ENCODE results near the gene PDGFD.

PDGFD gene

DNA sequence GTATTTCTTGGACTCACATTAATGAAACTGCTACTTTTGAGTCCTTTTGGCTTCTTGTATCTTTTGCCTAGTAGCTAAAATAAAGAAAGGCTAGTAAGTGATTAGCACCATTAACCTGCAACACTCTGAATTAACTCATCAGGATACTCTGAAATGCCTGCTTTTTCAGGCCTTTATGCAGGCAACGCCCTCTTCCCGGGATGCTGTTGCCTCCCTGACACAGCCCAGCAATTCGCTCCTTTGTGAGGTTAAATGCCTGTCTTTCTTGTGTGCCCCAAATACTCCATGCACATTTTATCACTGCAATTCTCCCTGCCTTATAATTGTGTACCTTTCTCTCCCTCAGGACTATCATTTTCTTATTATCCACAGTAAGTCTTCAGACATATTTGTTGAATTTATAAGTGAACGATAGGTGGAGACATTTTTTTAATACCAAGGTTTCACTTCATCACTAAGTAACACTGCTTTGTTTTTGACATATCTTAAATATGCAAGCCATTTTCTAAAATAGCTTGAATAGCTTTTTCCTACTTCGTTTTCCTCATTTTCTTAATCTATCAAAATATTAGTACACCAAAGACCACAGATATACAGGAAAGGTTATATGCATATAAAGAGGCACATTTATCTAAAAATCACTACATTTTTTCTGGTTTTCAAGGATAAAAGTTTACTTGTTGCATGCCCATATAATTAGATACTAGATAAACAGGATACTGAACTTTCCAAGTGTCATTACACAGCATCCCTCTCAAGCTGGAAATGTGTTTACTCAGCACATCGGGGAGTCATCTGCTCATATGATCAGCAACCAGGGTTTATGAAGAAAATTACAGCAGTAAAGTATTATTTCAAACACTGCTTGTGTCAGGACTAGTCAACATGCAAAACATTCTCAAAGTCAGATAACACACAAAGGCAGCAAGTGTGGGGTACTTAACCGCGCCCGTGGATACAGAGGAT is 176.0 kb downstream of the PDGFD start:
- TF ChIP-seq, protein P1, sequence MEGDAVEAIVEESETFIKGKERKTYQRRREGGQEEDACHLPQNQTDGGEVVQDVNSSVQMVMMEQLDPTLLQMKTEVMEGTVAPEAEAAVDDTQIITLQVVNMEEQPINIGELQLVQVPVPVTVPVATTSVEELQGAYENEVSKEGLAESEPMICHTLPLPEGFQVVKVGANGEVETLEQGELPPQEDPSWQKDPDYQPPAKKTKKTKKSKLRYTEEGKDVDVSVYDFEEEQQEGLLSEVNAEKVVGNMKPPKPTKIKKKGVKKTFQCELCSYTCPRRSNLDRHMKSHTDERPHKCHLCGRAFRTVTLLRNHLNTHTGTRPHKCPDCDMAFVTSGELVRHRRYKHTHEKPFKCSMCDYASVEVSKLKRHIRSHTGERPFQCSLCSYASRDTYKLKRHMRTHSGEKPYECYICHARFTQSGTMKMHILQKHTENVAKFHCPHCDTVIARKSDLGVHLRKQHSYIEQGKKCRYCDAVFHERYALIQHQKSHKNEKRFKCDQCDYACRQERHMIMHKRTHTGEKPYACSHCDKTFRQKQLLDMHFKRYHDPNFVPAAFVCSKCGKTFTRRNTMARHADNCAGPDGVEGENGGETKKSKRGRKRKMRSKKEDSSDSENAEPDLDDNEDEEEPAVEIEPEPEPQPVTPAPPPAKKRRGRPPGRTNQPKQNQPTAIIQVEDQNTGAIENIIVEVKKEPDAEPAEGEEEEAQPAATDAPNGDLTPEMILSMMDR (IDR thresholded peaks at IDR 0.05): no peak

DNA sequence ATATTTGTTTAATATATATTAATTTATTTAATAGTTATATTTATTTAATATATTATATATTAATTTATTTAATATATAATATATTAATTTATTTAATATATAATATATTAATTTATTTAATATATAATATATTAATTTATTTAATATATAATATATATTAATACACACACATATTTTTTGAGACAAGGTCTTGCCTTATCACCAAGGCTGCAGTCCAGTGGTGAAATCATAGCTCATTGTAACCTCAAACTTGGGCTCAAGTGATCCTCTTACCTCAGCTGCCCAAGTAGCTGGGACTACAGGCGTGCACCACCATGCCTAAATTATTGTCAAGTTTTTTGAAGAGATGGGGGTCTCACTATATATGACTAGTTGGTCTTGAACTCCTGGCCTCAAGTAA is 178.9 kb downstream of the PDGFD start:
- TF ChIP-seq, protein P1 (IDR thresholded peaks at IDR 0.05): no peak
- Histone ChIP-seq H3K4me3 (no peak overlapping the region), H3K27ac (no peak overlapping the region)
- DNase-seq (ENCODE audit: low spot score): no peak

More for the DNA sequence above, 176.0 kb downstream of the PDGFD start:
- Histone ChIP-seq H3K27ac (no peak overlapping the region), H3K4me3 (no peak overlapping the region)
- no peak for DNase-seq (ENCODE audit: low spot score)

DNA sequence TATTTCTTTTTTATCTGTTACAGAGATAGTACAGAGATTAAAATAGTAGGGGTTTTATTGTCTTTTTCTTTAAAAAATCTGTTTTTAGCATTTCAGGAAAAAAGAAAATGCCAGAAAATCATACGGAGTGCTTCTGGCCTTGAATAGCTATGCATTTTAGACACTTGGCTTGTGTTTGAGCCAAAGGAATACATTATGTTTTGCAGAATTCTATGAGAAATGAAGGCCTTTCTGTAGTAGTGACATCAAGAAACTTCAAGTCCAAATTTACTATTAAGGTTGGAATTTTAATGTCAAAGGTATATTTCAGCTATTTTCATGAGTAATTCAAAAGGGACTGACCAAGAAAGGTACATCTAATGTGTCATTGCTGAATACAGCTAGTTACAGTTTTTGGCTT is 183.8 kb downstream of the PDGFD start:
- no peak for DNase-seq (ENCODE audit: low spot score)
- Histone ChIP-seq H3K4me3 (no peak overlapping the region), H3K27ac (no peak overlapping the region)
- TF ChIP-seq, protein P1 (IDR thresholded peaks at IDR 0.05): no peak

DNA sequence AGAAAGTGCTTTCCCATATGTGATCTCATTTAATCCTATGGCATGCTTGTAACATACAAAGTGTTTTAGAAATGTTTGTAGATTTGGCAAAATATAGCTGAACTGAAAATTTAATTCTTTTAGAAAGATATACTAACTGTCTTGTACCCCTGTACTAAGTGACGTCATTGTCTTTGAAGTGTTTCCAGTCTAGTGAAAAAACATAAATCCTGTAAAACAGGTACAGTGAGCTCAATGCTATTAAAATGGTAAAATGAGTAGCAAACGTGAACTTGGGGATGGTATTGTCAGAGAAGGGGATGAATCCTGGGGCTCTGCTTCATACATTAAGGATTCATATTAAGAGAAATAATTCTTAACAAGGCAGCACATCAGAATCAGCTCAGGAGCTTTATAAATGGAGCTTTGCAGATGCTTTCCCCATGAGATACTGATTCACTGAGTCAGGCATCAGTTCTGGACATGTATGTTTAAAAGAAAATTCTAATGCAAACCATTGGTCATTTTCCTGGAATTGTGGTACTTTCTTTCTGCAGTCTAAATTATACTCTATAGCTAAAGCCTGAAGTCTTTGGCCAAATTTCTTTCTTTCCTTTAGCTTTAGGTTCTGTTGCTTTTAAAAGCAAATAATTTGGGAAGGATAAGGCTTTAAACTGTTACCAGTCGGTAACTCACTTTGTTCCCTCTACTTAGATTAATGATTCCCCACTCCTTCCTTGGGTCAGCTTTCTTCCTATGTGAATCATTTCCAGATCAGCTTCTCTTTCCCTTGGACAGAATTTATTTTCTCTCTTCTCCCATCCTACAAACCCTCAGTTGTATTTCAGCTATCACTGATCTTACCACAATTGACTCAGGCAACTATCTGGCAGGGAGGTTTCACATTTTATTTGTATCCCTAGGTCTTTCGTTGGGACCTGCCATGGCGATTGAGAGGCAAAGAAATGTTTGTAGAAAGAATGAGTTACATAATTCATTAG is 185.0 kb downstream of the PDGFD start:
- DNase-seq (ENCODE audit: low spot score): no peak
- TF ChIP-seq, protein P1 (IDR thresholded peaks at IDR 0.05): no peak
- no peak overlapping the region for H3K4me3 ChIP-seq
- H3K27ac ChIP-seq: no peak overlapping the region

DNA sequence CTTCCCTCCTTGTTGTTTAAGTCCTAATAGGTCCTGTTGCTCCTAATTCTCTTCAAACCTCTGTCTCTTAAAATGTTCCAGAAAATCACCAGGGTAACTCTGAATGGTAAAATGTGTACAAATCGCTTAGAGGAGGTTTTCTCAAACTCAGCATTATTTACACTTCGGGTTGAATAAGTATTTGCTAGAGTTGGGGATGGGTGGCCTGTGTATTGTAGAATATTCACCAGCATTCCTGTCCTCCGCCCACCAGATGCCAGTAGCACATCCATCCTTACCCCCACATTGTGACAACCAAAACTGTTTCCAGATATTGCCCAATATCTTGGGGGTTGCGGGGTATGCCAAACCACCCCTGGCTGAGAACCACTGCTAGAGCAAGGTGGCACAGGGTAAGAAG is 191.9 kb downstream of the PDGFD start:
- no peak overlapping the region for H3K4me3 ChIP-seq
- DNase-seq (ENCODE audit: low spot score): no peak
- no peak overlapping the region for H3K27ac ChIP-seq
- TF ChIP-seq, protein P1 (IDR thresholded peaks at IDR 0.05): no peak

DNA sequence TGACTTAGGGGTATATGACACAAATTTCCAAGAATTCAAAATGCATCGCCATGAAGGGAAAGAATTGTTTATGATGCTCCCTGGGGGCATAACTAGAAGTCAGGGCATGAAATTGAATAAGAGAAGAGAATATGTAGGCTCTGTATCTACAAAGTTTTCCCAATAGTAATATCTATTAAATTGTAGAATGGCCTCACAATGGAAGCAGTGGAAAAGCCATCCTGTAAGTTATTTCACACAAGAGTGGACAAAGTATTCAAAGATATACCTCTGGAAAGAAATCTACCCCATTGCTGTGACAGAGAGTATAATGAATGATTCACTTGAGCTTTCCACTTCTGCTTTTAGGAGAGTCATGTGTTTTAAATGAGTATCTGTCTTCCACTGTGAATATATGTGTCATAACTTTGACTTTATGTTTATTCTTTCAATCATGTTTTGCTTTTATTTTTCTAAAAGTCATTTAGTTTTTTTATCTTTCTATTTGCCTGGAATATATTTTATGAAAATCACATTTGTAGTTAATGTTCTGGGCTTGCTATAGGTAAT is 193.2 kb downstream of the PDGFD start:
- H3K4me3 ChIP-seq: no peak overlapping the region
- TF ChIP-seq, protein P1 (IDR thresholded peaks at IDR 0.05): no peak
- H3K27ac ChIP-seq: no peak overlapping the region
- DNase-seq (ENCODE audit: low spot score): no peak
